ENCODE results near the gene AFTPH. TPM values are rescaled to one million over a fixed set of nuclear protein-coding genes. Genes with fewer than 3 reads are reported as not detected.

Gene AFTPH
- total RNA-seq, 1 donor from 2014 or later: 13.3 TPM

DNA sequence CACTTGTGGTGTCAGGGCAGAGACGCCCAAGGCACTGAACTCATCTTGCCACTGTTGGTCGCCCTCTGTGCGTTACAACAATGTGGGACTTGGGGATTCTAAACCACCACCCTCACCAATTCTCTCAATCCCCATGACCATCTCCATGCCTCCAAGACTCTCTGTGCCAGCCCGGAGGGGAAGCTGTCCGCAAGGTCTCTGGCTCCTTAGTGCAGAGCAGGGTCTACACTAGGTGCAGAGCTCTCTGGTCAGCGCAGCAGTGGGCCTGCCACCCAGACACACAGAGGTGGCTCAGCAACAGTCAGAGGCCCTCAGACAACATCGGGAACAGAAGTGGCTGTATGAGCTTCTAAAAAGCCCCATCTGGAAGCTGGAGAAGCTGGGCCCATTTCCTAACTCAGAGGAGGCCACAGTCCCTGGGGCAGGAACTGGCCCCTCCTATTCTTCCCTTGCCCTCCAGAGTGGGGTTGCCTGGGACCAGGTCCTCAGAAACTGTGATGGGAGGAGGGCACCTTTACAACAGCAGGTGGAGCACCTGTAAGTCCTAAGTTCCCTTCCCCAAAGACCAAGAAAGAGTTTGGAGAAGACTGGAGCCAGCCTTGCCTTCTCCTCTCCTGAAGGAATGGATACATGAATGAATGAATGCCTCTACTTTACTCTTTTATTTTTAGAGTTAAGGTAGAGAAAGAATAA is 91.9 kb downstream of the AFTPH start:
- Mint-ChIP-seq H3K4me1 (ENCODE audit: low read depth, unreplicated experiment) (peaks cover 23% of the 10 kb centered on the region), H3K36me3 (ENCODE audit: unreplicated experiment) (no peaks in the 10 kb centered on the region), H3K9me3 (ENCODE audit: unreplicated experiment) (peaks cover 4% of the 10 kb centered on the region), H3K27ac (ENCODE audit: unreplicated experiment) (no peak overlapping the region), H3K27me3 (ENCODE audit: unreplicated experiment) (no peaks in the 10 kb centered on the region), H3K4me3 (ENCODE audit: unreplicated experiment) (no peak overlapping the region)
- TF ChIP-seq, protein P1, sequence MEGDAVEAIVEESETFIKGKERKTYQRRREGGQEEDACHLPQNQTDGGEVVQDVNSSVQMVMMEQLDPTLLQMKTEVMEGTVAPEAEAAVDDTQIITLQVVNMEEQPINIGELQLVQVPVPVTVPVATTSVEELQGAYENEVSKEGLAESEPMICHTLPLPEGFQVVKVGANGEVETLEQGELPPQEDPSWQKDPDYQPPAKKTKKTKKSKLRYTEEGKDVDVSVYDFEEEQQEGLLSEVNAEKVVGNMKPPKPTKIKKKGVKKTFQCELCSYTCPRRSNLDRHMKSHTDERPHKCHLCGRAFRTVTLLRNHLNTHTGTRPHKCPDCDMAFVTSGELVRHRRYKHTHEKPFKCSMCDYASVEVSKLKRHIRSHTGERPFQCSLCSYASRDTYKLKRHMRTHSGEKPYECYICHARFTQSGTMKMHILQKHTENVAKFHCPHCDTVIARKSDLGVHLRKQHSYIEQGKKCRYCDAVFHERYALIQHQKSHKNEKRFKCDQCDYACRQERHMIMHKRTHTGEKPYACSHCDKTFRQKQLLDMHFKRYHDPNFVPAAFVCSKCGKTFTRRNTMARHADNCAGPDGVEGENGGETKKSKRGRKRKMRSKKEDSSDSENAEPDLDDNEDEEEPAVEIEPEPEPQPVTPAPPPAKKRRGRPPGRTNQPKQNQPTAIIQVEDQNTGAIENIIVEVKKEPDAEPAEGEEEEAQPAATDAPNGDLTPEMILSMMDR (IDR thresholded peaks at IDR 0.05; ENCODE audit: partially characterized antibody, unreplicated experiment): no peak
- DNase-seq: no peak

DNA sequence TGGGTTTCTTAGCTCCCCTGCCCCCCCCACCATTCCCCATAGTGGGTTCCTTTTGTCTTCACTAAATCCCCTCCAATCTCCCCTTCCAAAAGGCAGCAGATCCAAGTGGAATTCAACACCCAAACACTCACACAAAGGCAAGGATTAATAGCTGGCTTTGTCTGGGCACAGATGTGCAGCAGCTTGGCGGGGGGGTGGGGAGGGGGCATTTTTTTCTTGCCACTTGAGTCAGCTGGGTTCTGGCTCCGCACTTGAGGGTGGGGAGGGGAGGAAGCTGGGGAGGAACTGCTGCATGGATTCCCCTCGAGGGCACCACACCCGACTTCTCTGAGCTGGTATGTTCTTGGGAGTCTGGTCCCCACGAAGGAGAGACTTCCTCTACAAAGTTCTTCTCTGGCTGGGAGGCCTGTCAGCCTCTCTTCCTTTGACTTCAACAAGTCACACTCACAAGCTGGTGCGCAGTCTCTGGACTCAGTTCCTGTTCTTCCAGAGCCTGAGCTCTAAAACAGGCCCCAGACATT is 93.6 kb downstream of the AFTPH start:
- Mint-ChIP-seq H3K36me3 (ENCODE audit: unreplicated experiment) (no peaks in the 10 kb centered on the region), H3K27ac (ENCODE audit: unreplicated experiment) (peak overlapping the region; percentile 82), H3K4me1 (ENCODE audit: low read depth, unreplicated experiment) (peaks cover 28% of the 10 kb centered on the region), H3K27me3 (ENCODE audit: unreplicated experiment) (peaks cover 3% of the 10 kb centered on the region), H3K9me3 (ENCODE audit: unreplicated experiment) (peaks cover 4% of the 10 kb centered on the region), H3K4me3 (ENCODE audit: unreplicated experiment) (peak overlapping the region; percentile 32)
- TF ChIP-seq, protein P1 (IDR thresholded peaks at IDR 0.05; ENCODE audit: partially characterized antibody, unreplicated experiment): no peak
- DNase-seq: no peak

GRCh38 chr2:64620661-64621060 is 96.5 kb downstream of the AFTPH start:
- peaks cover 34% of the 10 kb centered on the region for H3K4me1 Mint-ChIP-seq (ENCODE audit: low read depth, unreplicated experiment)
- peaks cover 6% of the 10 kb centered on the region for H3K27me3 Mint-ChIP-seq (ENCODE audit: unreplicated experiment)
- H3K4me3 Mint-ChIP-seq (ENCODE audit: unreplicated experiment): no peak overlapping the region
- TF ChIP-seq, protein P1 (IDR thresholded peaks at IDR 0.05; ENCODE audit: partially characterized antibody, unreplicated experiment): no peak
- no peak for DNase-seq
- H3K9me3 Mint-ChIP-seq (ENCODE audit: unreplicated experiment): peaks cover 7% of the 10 kb centered on the region
- H3K36me3 Mint-ChIP-seq (ENCODE audit: unreplicated experiment): no peaks in the 10 kb centered on the region
- H3K27ac Mint-ChIP-seq (ENCODE audit: unreplicated experiment): no peak overlapping the region

DNA sequence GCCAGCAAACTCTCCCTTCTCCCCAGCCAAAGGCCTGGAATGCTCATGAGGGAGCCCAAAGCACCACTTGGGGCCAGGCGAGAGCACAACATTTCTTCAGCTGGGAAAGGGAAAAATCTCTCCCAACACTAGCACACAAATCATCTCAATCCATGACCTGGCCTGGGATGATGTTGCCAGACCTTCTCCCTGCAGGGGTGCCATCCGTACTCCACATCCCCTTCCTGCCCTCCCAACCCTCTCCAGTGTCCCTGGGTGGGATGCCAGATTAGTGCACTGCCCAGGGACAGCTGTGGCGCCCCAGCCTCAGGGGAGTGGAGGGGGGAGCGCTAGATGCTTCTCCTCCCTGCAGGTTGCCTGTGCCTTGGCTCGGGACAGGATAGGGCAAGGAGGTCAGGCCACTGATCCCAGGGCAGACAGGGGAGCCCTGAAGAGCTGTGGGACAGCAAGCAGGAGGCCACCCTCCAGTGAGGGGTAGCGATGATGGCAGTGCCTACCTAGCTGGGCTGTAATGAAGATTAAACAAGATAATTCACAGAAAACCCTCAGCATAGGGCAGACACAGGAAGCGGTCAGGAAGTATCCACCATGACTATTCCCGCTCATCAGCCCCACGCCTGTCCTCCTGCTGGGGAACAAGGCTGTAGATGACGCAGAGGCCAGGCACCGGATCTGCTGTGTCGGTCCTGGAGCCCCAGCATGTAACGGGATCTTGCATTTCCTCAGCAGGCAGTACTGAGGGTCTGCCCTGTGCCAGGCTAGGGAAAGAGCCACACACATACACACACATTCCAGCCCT is 98.5 kb downstream of the AFTPH start:
- H3K36me3 Mint-ChIP-seq (ENCODE audit: unreplicated experiment): no peaks in the 10 kb centered on the region
- H3K9me3 Mint-ChIP-seq (ENCODE audit: unreplicated experiment): peaks cover 8% of the 10 kb centered on the region
- peak overlapping the region; percentile 55 for H3K27ac Mint-ChIP-seq (ENCODE audit: unreplicated experiment)
- peak; percentile 20 for DNase-seq
- H3K4me3 Mint-ChIP-seq (ENCODE audit: unreplicated experiment): no peak overlapping the region
- H3K4me1 Mint-ChIP-seq (ENCODE audit: low read depth, unreplicated experiment): peaks cover 25% of the 10 kb centered on the region
- H3K27me3 Mint-ChIP-seq (ENCODE audit: unreplicated experiment): peaks cover 7% of the 10 kb centered on the region
- TF ChIP-seq, protein P1 (IDR thresholded peaks at IDR 0.05; ENCODE audit: partially characterized antibody, unreplicated experiment): no peak

Data from glutamatergic neuron (in vitro differentiated cells).